GM21528 (cell line): ENCODE results near the gene SLC9C2.
"Not testable (repeated sequence)": the region's sequence is repeated elsewhere in the genome, so short reads cannot be mapped to it uniquely, and the experiment has no call there.

Experiments
- ATAC-seq: cut with Tn5 transposase; IDR thresholded peaks from one replicate; pipeline ENCODE4 v1.9.1; 2021; ENCODE audit warnings: mild to moderate bottlenecking, moderate library complexity; ENCODE audit not compliant: unreplicated experiment, low FRiP score

The SLC9C2 gene, protein sequence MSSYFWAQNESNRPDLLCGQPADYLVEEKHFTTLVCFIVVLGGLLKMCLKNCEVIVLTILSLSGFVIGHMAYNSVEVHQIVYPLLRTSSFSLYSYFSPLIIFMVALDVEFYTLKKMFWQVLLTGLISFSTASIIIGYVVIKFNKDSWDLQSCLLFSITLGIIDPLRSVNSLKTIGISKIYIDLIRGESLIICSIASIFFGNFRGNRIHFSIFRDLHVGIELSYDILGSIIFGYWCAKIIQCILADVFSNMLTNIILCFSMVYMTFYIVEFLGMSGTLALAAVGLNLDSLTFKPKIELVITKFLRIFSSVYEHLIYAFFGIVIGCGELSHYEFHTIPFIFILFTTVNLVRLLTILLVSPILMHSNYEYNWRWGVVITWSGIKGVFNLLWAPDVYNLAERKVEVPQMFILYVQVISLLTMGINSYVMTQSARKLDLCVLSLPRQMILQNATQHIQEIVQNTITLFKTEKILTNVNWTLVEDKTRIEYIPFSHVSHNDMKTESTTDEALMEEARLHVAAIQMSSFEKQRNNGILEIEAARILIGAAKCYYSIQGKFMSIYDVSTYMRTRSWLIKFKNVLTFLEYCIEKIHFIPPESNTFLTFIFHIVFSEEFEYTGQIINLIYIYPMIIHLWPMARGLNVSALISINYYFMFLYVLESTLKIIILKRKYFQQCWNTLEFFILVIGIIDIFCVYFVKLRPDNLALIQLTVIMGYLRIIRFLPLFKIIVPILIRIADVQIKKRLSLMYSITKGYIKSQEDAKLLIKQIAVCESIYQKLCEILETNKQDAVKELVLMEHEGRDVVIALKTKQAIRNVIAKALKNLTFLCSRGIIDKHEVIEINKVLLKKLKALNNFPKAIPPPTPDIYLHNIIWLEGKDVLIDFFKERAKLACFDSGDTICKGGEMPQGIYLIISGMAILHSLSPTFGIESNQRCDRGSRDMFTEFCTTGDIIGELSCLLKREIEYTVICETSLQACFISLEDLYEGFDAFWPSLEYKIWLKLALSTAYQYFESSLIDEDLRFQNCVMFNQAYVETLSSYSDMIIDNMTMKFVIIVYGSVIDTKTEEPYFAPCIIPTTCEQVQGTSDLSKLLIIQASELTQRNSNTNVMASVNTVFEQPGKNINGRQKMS

DNA sequence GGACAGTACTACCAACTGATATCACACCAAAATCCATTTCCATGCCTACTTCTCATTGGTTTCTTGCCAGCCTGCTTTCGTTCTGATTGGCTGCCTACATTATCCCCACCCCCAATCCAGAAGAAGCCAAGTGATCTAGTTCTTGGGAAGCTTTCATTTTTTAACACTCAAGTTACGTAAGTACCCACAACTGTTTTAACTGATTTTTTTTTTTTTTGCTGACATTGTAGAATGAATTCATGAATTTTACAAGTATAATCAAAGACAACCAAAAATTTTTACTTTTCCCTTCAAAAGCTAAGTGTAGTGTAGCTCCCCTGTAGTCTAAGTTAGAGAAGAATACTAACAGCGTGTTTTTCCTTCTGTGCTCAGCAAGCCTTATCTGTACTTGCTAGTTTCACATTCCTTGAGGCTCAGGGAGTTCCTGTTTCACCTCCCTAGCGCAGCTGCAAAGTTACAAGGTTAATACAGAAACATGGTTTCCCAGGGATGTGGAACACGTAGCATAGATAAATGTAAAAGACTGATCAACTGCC, at the start of gene SLC9C2:
SLC9C2 (minus strand) TSS at position 17 of the 536 bp plus-strand sequence. CDS start 1,296 bp downstream, outside the sequence.
- no peak for ATAC-seq

GRCh38 chr1:173648880-173649605, 46.2 kb upstream of the SLC9C2 start:
- no peak for ATAC-seq

DNA sequence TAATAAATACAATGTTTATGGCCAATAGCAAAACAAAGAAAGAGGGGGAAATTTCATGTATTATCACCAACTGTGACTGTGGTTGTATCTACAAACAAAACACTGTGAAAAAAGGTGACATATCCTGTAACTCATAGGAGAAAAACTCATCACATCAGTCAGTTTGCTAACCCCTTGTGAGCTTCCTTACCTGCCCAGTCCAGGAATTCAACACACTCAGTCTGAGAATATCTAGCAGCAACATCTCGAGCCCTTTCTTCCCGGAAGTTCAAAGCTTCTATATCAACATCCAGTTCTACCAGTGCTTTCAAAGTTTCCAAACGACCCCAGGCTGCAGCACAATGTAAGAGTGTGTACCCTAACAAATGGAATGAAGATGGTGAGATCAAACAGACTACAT, 43.8 kb upstream of the SLC9C2 start:
- ATAC-seq, result no peak

GRCh38 chr1:173642450-173643139, 39.7 kb upstream of the SLC9C2 start:
- not testable (repeated sequence) for ATAC-seq

DNA sequence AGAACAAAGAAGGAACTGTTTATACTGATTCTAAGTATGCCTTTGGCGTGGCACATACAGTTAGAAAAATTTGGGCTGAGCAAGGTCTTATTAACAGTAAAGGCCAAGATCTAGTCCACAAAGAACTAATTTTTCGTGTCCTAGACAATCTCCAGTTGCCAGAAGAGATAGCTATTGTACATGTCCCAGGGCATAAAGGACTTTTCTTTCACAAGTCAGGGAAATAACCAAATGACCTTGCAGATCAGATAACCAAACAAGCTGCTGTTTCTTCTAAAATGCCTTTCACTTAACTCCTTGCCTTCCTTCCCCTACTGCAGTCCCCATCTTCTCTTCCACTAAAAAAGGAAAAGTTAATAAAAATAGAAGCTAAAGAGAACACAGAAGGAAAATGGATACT, 36.2 kb upstream of the SLC9C2 start:
- ATAC-seq, result no peak

DNA sequence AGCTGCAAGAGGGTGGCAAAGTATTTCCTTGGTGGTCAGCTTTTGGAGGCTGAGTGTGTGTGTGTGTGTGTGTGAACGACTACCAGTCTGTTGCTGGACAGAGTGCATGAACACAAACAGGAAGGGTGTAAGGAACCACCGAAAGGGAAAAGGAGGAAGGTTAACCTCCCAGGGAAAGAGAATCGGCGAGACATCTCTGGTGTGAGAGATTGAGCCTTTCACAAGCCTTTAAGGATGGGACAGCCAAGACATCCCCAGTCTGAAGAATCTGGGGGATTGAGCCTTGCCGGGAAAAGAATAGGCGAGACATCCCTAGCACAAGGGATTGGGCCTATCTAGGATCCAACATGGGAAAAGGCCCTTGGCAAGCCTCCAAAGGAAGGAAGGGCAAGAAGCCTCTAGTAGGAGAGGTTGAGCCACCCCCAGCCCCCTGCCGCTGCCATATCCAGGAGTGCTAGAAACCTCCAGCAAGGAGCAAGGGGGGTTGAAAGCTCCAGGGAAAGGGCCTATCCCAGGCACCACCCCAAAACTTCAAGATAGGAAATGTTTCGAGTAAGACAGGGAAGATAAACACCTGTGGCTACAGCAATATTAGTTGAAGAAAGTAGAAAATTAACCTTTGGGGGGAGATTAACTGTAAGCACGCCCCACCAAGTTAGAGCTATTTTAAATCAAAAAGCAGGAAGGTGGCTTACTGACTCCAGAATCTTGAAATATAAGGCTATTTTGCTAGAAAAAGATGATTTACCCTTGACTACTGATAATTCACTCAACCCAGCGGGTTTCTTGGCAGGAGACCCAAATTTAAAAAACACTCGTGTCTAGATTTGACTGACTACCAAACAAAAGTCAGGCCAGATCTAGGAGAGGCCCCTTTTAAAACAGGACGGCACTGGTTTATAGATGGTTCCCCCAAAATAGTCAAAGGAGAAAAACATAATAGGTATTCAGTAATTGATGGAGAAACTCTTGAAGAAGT, 35.5 kb upstream of the SLC9C2 start:
- ATAC-seq, result no peak

GRCh38 chr1:173637236-173638042, 34.6 kb upstream of the SLC9C2 start:
- not testable (repeated sequence) for ATAC-seq

DNA sequence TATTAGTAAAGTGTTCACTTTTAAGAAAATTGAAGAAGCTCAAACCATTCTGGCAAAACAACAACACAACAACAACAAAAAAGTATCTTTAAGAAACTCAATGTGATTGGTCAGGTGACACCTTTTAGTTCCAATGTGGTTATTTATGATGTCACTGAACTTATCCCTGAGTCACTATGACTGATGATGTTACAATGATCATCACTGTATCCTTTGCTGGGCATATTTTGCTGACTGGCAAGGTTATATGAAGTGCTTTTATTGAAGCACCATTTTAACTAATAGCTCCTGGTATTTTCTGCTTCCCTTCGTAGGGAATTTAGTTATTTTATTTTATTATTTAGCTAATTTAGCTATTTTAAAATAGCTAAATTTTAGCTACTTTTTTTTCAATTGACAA, 32.2 kb upstream of the SLC9C2 start, which contains the start of gene TEX50:
TEX50 (plus strand) TSS at position 223 of the 400 bp plus-strand sequence. CDS start 184 bp downstream, outside the sequence.
- no peak for ATAC-seq

GRCh38 chr1:173628888-173629287, 26.0 kb upstream of the SLC9C2 start:
- no peak for ATAC-seq

GRCh38 chr1:173627269-173627668, 24.4 kb upstream of the SLC9C2 start:
- ATAC-seq, result no peak

DNA sequence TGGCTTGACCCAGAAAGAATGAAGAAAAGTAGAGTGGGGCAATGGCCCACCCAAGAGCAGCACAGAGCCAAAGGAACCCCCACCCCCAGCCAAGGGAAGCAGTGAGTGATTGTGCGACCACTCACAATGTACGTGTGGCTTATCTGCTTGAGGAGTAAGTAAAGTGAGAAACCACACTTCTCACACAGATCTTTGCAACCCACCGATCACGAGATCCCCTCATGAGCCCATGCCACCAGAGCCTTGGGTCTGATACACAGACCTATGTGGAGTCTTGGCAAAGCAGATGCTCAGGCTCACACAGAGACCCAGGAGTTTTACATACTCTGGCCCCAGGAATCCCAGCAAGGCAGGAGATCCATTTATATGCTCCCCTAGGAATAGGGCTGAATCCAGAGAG, 14.0 kb upstream of the SLC9C2 start:
- no peak for ATAC-seq

GRCh38 chr1:173613086-173613485, 10.2 kb upstream of the SLC9C2 start:
- not testable (repeated sequence) for ATAC-seq

DNA sequence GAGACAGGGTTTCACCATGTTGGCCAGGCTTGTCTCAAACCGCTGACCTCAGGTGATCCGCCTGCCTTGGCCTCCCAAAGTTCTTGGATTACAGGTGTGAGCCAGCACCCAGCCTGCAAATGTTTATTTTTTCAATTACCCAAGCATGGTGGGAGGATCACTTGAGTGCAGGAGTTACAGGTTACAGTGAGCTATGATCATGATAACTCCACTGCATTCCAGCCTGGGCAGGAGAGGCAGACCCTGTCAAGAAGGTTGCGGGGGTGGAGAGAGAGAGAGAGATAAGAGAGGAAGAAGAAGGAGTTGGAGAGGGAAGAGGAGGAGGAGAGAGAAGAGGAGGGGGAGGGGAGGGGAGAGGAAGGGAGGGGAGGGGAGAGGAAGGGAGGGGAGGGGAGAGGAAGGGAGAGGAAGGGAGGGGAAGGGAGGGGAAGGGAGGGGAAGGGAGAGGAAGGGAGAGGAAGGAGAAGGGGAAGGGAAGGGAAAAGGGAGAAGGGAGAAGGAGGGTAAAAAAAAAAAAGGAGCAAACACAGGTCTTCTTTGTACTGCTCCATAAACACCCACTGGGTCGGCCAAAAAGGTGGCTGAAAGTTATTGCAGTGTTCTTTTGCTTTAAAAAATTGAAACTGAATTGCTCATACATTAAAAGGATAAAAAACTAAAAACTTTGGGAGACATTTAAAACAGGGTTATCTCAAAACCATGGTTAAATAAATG, 5.8 kb upstream of the SLC9C2 start:
- no peak for ATAC-seq

- no peak for ATAC-seq
These were observed 1.3 kb downstream of the SLC9C2 start for GRCh38 chr1:173601588-173601987.

GRCh38 chr1:173596097-173596825, 6.6 kb downstream of the SLC9C2 start:
- ATAC-seq, result no peak

DNA sequence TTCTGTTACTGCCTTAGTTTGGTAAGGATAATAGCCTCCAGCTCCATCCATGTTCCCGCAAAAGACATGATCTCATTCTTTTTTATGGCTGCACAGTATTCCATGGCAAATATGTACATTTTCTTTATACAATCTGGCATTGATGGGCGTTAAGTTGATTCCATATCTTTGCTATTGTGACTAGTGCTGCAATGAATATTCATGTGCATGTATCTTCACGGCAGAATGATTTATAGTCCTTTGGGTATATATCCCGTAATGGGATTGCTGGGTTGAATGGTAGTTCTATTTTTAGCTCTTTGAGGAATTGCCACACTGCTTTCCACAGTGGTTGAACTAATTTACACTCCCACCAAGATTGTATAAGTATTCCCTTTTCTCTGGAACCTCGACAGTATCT, 11.7 kb downstream of the SLC9C2 start:
- not testable (repeated sequence) for ATAC-seq
